Measurements from ENCODE around the gene GLUD2. TPM values are rescaled to one million over a fixed set of nuclear protein-coding genes. Genes with fewer than 3 reads are reported as not detected.

Gene GLUD2
- total and polyA plus RNA-seq, 2 of the 8 experiments (the other 6 are each of a cell fraction or from before 2014, with no cell fraction given), result 0.14 to 0.26 TPM

GRCh38 chrX:121036137-121036536, 11.3 kb upstream of the GLUD2 start:
- Histone ChIP-seq H3K27ac (ENCODE audit: low read depth, low read length) (no peak overlapping the region), H3K4me2 (ENCODE audit: insufficient read depth in 1 of 2, low read depth in 2 of 2, low read length in 2 of 2) (no peak overlapping the region), H2AFZ (ENCODE audit: low read length) (no peak overlapping the region), H3K23me2 (ENCODE audit: low read depth, low read length) (no peaks in the 10 kb centered on the region), H3K9ac (replicated peaks in 1 of 4; ENCODE audit: extremely low read depth in 1 of 4, low read depth in 3 of 4, low read length in 3 of 4) (no peak overlapping the region), H2AK5ac (ENCODE audit: low read depth, low read length) (no peak overlapping the region), H4K8ac (ENCODE audit: extremely low read depth, insufficient read depth, low read length) (no peak overlapping the region), H4K5ac (ENCODE audit: insufficient read length, low read depth, low read length) (no peak overlapping the region), H3K4me3 (ENCODE audit: extremely low read depth in 1 of 4, insufficient read depth in 2 of 4, low read depth in 3 of 4, low read length in 4 of 4) (no peak overlapping the region), H2BK15ac (ENCODE audit: low read length) (no peak overlapping the region), H3K36me3 (ENCODE audit: control insufficient read depth in 2 of 4, insufficient read depth in 4 of 4, low read length in 3 of 4) (no peaks in the 10 kb centered on the region), H3K18ac (ENCODE audit: extremely low read depth, low read length) (no peak overlapping the region), H2BK5ac (ENCODE audit: low read depth, low read length) (no peak overlapping the region), H4K20me1 (replicated peaks in 1 of 2; ENCODE audit: control insufficient read depth in 1 of 2, insufficient read depth in 2 of 2, low read length in 2 of 2) (no peaks in the 10 kb centered on the region), H3K79me1 (ENCODE audit: low read depth, low read length) (no peaks in the 10 kb centered on the region), H3K79me2 (ENCODE audit: control insufficient read depth in 1 of 2, insufficient read depth in 2 of 2, low read length in 2 of 2) (no peaks in the 10 kb centered on the region), H3K14ac (ENCODE audit: insufficient read length) (no peak overlapping the region), H3K4me1 (replicated peaks in 1 of 4; ENCODE audit: control insufficient read depth in 3 of 4, insufficient read depth in 4 of 4, low read length in 3 of 4) (no peaks in the 10 kb centered on the region), H3K4ac (replicated peaks; ENCODE audit: insufficient read length, low read depth, low read length) (no peak overlapping the region), H2BK20ac (ENCODE audit: low read length) (no peak overlapping the region), H2BK120ac (replicated peaks; ENCODE audit: low read depth, low read length) (no peak overlapping the region), H3K23ac (ENCODE audit: insufficient read length) (no peak overlapping the region), H3K27me3 (replicated peaks in 1 of 4; ENCODE audit: control insufficient read depth in 3 of 4, extremely low read depth in 1 of 4, insufficient read depth in 3 of 4, low read length in 3 of 4) (no peaks in the 10 kb centered on the region), H2BK12ac (ENCODE audit: low read depth, low read length) (no peak overlapping the region), H4K91ac (replicated peaks; ENCODE audit: insufficient read length, low read length) (no peak overlapping the region), H3K9me3 (ENCODE audit: insufficient read depth in 2 of 2, low read depth in 1 of 2, low read length in 1 of 2) (peaks cover 10 to 17% of the 10 kb centered on the region in 2 experiments; a peak in 2 of 4 replicates), H3K56ac (replicated peaks; ENCODE audit: insufficient read length, low read depth, low read length) (no peak overlapping the region)
- ChIA-PET POLR2A (ENCODE audit: partially characterized antibody) (no interaction called here), CTCF (ENCODE audit: partially characterized antibody) (no interaction called here)
- DNase-seq (ENCODE audit: low read depth in 1 of 2, low spot score in 2 of 2) (no peak), FAIRE-seq (no peak)
- WGBS, 2 experiments (ENCODE audit: extremely low coverage in 1 of 2, insufficient coverage in 1 of 2, insufficient read length in 1 of 2, insufficient replicate concordance in 2 of 2, low coverage in 1 of 2, low lambda C conversion rate in 2 of 2, missing lambda C conversion rate in 1 of 2), result 76% methylated on average over 3 of the region's 3 CpGs; no CpG with 5 or more reads in 1 of the 2 experiments
- TF ChIP-seq GTF2F1 (IDR thresholded peaks at IDR 0.05; ENCODE audit: borderline replicate concordance, low read depth, low read length) (no peak), SIN3A (conservative IDR thresholded peaks at IDR 0.05 in 1 of 2, IDR thresholded peaks at IDR 0.05 in 1 of 2; ENCODE audit: low read depth in 1 of 2, low read length in 2 of 2) (no peak), TBP (IDR thresholded peaks at IDR 0.05; ENCODE audit: low read depth, low read length) (no peak), SIRT6 (IDR thresholded peaks at IDR 0.05; ENCODE audit: low read length) (no peak), EP300 (IDR thresholded peaks at IDR 0.05; ENCODE audit: borderline replicate concordance in 1 of 2, low read depth in 2 of 2, low read length in 2 of 2) (no peak), MAFK (IDR thresholded peaks at IDR 0.05; ENCODE audit: low read depth, low read length) (no peak), POLR2A (IDR thresholded peaks at IDR 0.05; ENCODE audit: control extremely low read depth in 1 of 2, low read depth in 2 of 2, low read length in 2 of 2) (no peak), MAX (IDR thresholded peaks at IDR 0.05) (no peak), CREB1 (IDR thresholded peaks at IDR 0.05) (no peak), NRF1 (IDR thresholded peaks at IDR 0.05; ENCODE audit: low read depth, low read length) (no peak), SIX5 (IDR thresholded peaks at IDR 0.05; ENCODE audit: low read depth, low read length) (no peak), CBX5 (IDR thresholded peaks at IDR 0.05; ENCODE audit: low read depth, low read length) (no peak)

Measured in H1 (cell line).